SU-DHL-6 (cell line): ENCODE measurements around the gene KNDC1.

Experiments
- H2AFZ ChIP-seq: fragments of 200-600 bp; sonication (generic); 2 replicates; pipeline ENCODE4 v1.6.1; 2014; ENCODE audit warnings: low read depth, mild to moderate bottlenecking, moderate library complexity, mixed read lengths, antibody characterized with exemption, low read length; ENCODE audit not compliant: severe bottlenecking
- H3F3A ChIP-seq: fragments of 200-600 bp; shearing (Covaris generic); 2 replicates; pipeline ENCODE4 v1.6.0; 2016; ENCODE audit warnings: antibody characterized with exemption, mild to moderate bottlenecking; ENCODE audit not compliant: insufficient read depth
- H3K27ac ChIP-seq: fragments of 200-600 bp; sonication (generic); 2 replicates; pipeline ENCODE4 v1.5.1; 2016; ENCODE audit warnings: low read depth, mild to moderate bottlenecking, low read length, moderate library complexity, mixed read lengths
- H3K27me3 ChIP-seq: fragments of 200-600 bp; sonication (generic), shearing (Covaris generic); 2 replicates; pipeline ENCODE4 v1.6.0; 2014; ENCODE audit warnings: mild to moderate bottlenecking, low read length
- H3K36me3 ChIP-seq: fragments of 200-600 bp; sonication (generic); 2 replicates; pipeline ENCODE4 v1.6.1; 2014; ENCODE audit warnings: mild to moderate bottlenecking, low read length, mixed read lengths
- H3K4me2 ChIP-seq: fragments of 300-600, 200-600 bp; shearing (Covaris generic), sonication (generic); 2 replicates; pipeline ENCODE4 v1.6.0; 2014; ENCODE audit warnings: low read length, low read depth, mild to moderate bottlenecking; ENCODE audit not compliant: poor library complexity, severe bottlenecking
- H3K4me3 ChIP-seq: fragments of 200-600 bp; sonication (generic); 2 replicates; pipeline ENCODE4 v1.5.1; 2014; ENCODE audit warnings: antibody characterized with exemption, low read length, mild to moderate bottlenecking, mixed read lengths; ENCODE audit not compliant: insufficient read depth, poor library complexity, severe bottlenecking
- H3K79me2 ChIP-seq: fragments of 200-600 bp; sonication (generic); 2 replicates; pipeline ENCODE4 v1.6.1; 2014; ENCODE audit warnings: mild to moderate bottlenecking, low read length, moderate library complexity; ENCODE audit not compliant: insufficient read depth
- H3K9ac ChIP-seq: fragments of 200-600 bp; sonication (generic); 2 replicates; pipeline ENCODE4 v1.7.0; 2014; ENCODE audit warnings: mild to moderate bottlenecking, low read length
- H3K9me2 ChIP-seq: fragments of 200-600 bp; sonication (generic); replicated peaks from 2 replicates; pipeline ENCODE4 v1.6.1; 2014; ENCODE audit warnings: low read length; ENCODE audit not compliant: insufficient read depth
- H3K9me3 ChIP-seq: fragments of 200-600 bp; sonication (generic); 2 replicates; pipeline ENCODE4 v1.6.1; 2014; ENCODE audit warnings: low read length, mixed read lengths; ENCODE audit not compliant: insufficient read depth
- H4K20me1 ChIP-seq: fragments of 200-600 bp; sonication (generic); 2 replicates; pipeline ENCODE4 v1.6.1; 2014; ENCODE audit warnings: low read depth, mild to moderate bottlenecking, antibody characterized with exemption, low read length, moderate library complexity, mixed read lengths
- EZH2phosphoT487 ChIP-seq: fragments of 200-600 bp; sonication (generic), shearing (Covaris generic); conservative IDR thresholded peaks from 2 replicates; pipeline ENCODE4 v1.6.1; 2018; ENCODE audit warnings: mild to moderate bottlenecking, antibody characterized with exemption, low read length, moderate library complexity, mixed read lengths
- TF ChIP-seq, protein P1 (sequence below): fragments of 200-600 bp; sonication (generic); IDR thresholded peaks from one replicate; pipeline ENCODE4 v1.5.1; 2017; ENCODE audit warnings: antibody characterized with exemption, mild to moderate bottlenecking, low read length, moderate library complexity; ENCODE audit not compliant: insufficient read depth, poor library complexity, severe bottlenecking

KNDC1 gene

DNA sequence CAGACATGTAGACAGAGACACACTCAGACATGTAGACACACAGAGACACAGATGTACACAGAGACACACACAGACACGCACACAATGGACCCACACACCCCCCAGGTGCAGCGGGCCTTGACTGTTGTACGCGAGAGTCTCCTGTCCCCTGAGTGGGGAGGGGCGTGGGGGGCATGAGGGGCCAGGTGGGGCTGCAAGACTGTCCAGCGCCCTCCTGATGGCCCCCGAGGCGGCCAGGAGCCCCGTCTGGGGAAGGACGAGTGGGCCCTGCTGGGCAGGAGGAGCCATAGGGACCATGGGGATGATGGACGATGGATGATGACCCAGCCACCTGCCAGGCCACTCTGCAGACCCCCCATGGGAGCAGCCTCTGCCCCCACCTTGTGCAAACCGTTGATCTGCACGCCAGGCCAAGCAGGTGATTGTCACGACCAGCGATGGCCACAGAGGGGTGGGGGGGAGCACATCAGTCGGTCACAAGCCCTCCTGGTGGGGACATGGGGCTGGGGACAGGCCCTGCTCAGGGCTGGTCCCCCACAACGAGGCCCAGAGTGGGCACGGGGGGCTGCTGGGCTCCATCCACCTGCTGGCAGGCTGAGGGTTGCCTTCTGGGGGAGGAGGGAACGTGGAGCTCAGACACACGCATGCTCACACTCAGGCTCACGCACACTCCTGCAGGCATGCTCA is 89.2 kb downstream of the KNDC1 start:
- H3K36me3 ChIP-seq: no peaks in the 10 kb centered on the region
- no peaks in the 10 kb centered on the region for H4K20me1 ChIP-seq
- no peaks in the 10 kb centered on the region for H3K27me3 ChIP-seq
- H3K9ac ChIP-seq: no peak overlapping the region
- TF ChIP-seq EZH2phosphoT487: no peak
- TF ChIP-seq, protein P1, sequence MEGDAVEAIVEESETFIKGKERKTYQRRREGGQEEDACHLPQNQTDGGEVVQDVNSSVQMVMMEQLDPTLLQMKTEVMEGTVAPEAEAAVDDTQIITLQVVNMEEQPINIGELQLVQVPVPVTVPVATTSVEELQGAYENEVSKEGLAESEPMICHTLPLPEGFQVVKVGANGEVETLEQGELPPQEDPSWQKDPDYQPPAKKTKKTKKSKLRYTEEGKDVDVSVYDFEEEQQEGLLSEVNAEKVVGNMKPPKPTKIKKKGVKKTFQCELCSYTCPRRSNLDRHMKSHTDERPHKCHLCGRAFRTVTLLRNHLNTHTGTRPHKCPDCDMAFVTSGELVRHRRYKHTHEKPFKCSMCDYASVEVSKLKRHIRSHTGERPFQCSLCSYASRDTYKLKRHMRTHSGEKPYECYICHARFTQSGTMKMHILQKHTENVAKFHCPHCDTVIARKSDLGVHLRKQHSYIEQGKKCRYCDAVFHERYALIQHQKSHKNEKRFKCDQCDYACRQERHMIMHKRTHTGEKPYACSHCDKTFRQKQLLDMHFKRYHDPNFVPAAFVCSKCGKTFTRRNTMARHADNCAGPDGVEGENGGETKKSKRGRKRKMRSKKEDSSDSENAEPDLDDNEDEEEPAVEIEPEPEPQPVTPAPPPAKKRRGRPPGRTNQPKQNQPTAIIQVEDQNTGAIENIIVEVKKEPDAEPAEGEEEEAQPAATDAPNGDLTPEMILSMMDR: no peak
- no peak overlapping the region for H3K27ac ChIP-seq
- H3K79me2 ChIP-seq: no peaks in the 10 kb centered on the region
- no peak overlapping the region for H3K4me3 ChIP-seq
- H3K9me2 ChIP-seq: no peaks in the 10 kb centered on the region
- no peaks in the 10 kb centered on the region for H3F3A ChIP-seq
- H2AFZ ChIP-seq: no peak overlapping the region
- H3K9me3 ChIP-seq: no peaks in the 10 kb centered on the region
- no peak overlapping the region for H3K4me2 ChIP-seq

DNA sequence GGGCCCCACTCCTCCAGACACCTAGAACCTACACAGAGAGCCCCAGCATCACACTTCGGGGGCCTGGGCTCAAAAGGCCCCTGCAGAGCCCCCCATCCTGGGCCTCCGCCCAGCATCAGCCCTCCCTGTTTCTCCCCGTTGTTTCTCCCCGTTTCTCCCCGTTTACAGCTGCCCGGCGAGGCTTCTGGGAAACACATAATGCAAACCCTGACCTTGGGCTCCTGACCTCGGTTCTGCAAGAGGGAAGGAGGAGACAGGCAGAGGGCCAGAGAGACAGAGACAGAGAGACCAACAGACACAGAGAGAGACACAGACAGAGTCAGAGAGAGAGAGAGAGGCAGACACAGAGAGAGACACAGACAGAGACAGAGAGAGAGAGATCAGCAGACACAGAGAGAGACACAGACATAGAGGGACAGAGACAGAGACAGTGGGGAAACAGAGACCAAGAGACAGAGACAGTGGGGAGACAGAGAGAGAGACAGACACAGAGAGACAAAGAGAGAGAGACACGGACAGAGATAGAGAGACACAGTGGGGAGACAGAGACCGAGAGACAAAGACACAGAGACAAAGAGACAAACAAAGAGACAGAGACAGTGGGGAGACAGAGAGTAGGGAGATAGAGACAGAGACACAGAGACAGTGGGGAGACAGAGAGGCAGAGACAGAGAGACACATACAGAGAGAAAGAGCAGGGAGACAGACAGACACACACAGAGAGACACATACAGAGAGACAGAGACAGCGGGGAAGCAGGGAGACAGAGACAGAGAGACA is 90.1 kb downstream of the KNDC1 start:
- no peak overlapping the region for H3K27ac ChIP-seq
- no peak overlapping the region for H3K4me2 ChIP-seq
- TF ChIP-seq, protein P1: no peak
- no peak for TF ChIP-seq EZH2phosphoT487
- no peaks in the 10 kb centered on the region for H3K79me2 ChIP-seq
- no peaks in the 10 kb centered on the region for H3F3A ChIP-seq
- no peaks in the 10 kb centered on the region for H3K9me2 ChIP-seq
- H3K9me3 ChIP-seq: no peaks in the 10 kb centered on the region
- H3K36me3 ChIP-seq: no peaks in the 10 kb centered on the region
- H3K27me3 ChIP-seq: no peaks in the 10 kb centered on the region
- no peak overlapping the region for H2AFZ ChIP-seq
- H3K9ac ChIP-seq: no peak overlapping the region
- H4K20me1 ChIP-seq: no peaks in the 10 kb centered on the region
- no peak overlapping the region for H3K4me3 ChIP-seq

DNA sequence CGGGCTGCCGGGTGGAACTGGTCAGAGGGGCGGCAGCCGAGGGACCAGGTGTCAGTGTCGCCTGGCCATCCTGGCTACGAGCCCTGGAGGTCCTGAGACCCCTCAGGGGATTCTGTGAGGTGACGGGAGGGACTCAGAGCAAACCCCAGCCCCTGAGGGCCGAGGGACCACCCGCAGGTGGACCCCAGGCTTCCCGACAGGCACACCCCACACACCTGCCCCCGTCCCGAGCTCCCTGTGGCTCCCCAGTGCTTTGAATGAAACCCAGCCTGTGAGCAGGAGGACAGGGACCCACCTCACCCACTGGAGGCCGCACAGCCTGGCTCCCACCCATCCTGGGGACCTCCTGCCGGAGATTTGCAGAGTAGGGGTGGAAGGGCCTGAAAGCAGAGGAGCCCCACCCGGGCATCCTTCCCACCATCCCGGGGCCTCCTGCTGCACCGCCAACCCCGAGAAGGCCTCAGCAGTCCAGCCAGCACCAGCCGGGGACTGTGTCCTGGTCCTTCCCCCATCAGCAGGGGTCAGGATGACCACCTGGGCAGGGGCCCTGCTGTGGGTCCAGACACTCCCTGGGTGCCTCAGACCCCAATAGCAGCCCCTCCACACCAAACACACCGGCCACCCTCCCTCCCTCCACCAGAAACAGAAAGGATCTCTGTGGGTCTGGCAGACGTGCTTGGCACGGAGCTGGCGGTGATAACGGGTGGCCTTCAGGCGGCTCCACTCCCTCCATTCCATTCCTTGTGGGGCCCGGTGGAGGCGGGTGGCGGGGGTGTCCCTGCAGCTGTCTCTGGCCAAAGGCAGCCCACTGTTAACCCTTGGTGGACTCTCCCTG is 91.6 kb downstream of the KNDC1 start:
- TF ChIP-seq, protein P1: no peak
- TF ChIP-seq EZH2phosphoT487: no peak
- no peaks in the 10 kb centered on the region for H3K79me2 ChIP-seq
- H3K9me3 ChIP-seq: no peaks in the 10 kb centered on the region
- H3K4me2 ChIP-seq: no peak overlapping the region
- H3K9ac ChIP-seq: no peak overlapping the region
- H3K9me2 ChIP-seq: no peaks in the 10 kb centered on the region
- H3K4me3 ChIP-seq: no peak overlapping the region
- no peak overlapping the region for H2AFZ ChIP-seq
- no peaks in the 10 kb centered on the region for H4K20me1 ChIP-seq
- no peaks in the 10 kb centered on the region for H3K36me3 ChIP-seq
- no peak overlapping the region for H3K27ac ChIP-seq
- no peaks in the 10 kb centered on the region for H3K27me3 ChIP-seq
- no peaks in the 10 kb centered on the region for H3F3A ChIP-seq
